Keratinocyte (primary cell): ENCODE data around the gene ELK3. TPM values are rescaled to one million over a fixed set of nuclear protein-coding genes. Genes with fewer than 3 reads are reported as not detected.

Source experiments
- DNase-seq: peaks from one replicate; pipeline ENCODE4 v3.0.0-alpha.2; 2011; ENCODE audit warnings: low read depth, missing footprints, low spot score
- FAIRE-seq: peaks from 2 replicates; lab custom pipeline; 2011; peaks lifted over from hg19 to GRCh38; lab: Jason Lieb, UNC
- H2AFZ ChIP-seq: 2 replicates; pipeline ENCODE4 v1.6.0; 2012; ENCODE audit warnings: low read length, control low read depth, inconsistent platforms; ENCODE audit not compliant: control insufficient read depth
- H3K27ac ChIP-seq: 2 replicates; pipeline ENCODE4 v1.5.1; 2011; ENCODE audit warnings: low read length; ENCODE audit not compliant: control insufficient read depth, insufficient read depth
- H3K27me3 ChIP-seq: 3 replicates; pipeline ENCODE4 v1.6.0; 2011; ENCODE audit warnings: low read length; ENCODE audit not compliant: control insufficient read depth, insufficient read depth; ENCODE audit errors: extremely low read depth
- H3K36me3 ChIP-seq, 2 experiments: 2 replicates in 1 of 2; 3 replicates in 1 of 2; pipeline ENCODE4 v1.5.1; 2011; ENCODE audit warnings: low read length in 2 of 2, mild to moderate bottlenecking in 1 of 2; ENCODE audit not compliant: control insufficient read depth in 2 of 2, insufficient read depth in 2 of 2; ENCODE audit errors: extremely low read depth in 1 of 2
- H3K4me1 ChIP-seq: 3 replicates; pipeline ENCODE4 v1.5.1; 2011; ENCODE audit warnings: low read length; ENCODE audit not compliant: control insufficient read depth, insufficient read depth; ENCODE audit errors: extremely low read depth
- H3K4me2 ChIP-seq: 3 replicates; pipeline ENCODE4 v1.6.0; 2011; ENCODE audit warnings: low read depth, low read length; ENCODE audit not compliant: control insufficient read depth, insufficient read depth; ENCODE audit errors: extremely low read depth
- H3K4me3 ChIP-seq, 3 experiments: fragments of 200-600 bp in 1 of 3; sonication (generic) in 1 of 3; 2 replicates in 2 of 3; 3 replicates in 1 of 3; pipeline ENCODE4 v1.5.1; 2011 to 2016; ENCODE audit warnings: low read length in 3 of 3, mild to moderate bottlenecking in 3 of 3, control low read depth in 2 of 3, inconsistent platforms in 1 of 3, low read depth in 1 of 3, mixed read lengths in 1 of 3, mixed run types in 1 of 3, moderate library complexity in 1 of 3; ENCODE audit not compliant: control insufficient read depth in 2 of 3, insufficient read depth in 2 of 3; ENCODE audit errors: extremely low read depth in 1 of 3
- H3K79me2 ChIP-seq: 2 replicates; pipeline ENCODE4 v1.6.0; 2012; ENCODE audit warnings: low read length; ENCODE audit not compliant: control insufficient read depth, insufficient read depth
- H3K9ac ChIP-seq: 3 replicates; pipeline ENCODE4 v1.6.0; 2011; ENCODE audit warnings: low read length; ENCODE audit not compliant: control insufficient read depth, insufficient read depth; ENCODE audit errors: extremely low read depth
- H3K9me1 ChIP-seq: 3 replicates; pipeline ENCODE4 v1.6.0; 2011; ENCODE audit warnings: low read length; ENCODE audit not compliant: control insufficient read depth, insufficient read depth; ENCODE audit errors: extremely low read depth
- H3K9me3 ChIP-seq: 2 replicates; pipeline ENCODE4 v1.5.1; 2012; ENCODE audit warnings: low read depth, low read length; ENCODE audit not compliant: control insufficient read depth
- H4K20me1 ChIP-seq: 3 replicates; pipeline ENCODE4 v1.6.0; 2011; ENCODE audit warnings: low read length; ENCODE audit not compliant: control insufficient read depth, insufficient read depth; ENCODE audit errors: extremely low read depth
- EZH2 ChIP-seq: IDR thresholded peaks from one replicate; pipeline ENCODE4 v1.6.1; 2012; ENCODE audit warnings: inconsistent platforms, mild to moderate bottlenecking, low read length, moderate library complexity
- dilution Hi-C: fragments of 300-500 bp; cut with MboI; formaldehyde crosslinking; loops from one replicate; pipeline ENCODE4 v1.7.0; 2020; ENCODE audit warnings: low sequenced_read_pairs; ENCODE audit not compliant: extremely low pct_ligation_motif_present
- polyA plus RNA-seq, 5 experiments: library from polyadenylated mRNA; depleted of rRNA in 3 of 5; stranded (reverse) in 3 of 5; stranded (forward) in 1 of 5; unstranded in 1 of 5; fragments of >200 nt; gene quantifications; 1 replicate in 1 of 5; 2 replicates in 3 of 5; 3 replicates in 1 of 5; pipeline versions ENCODE4 v1.2.1 to v1.2.3, GENCODE V29; 2011 to 2012; ENCODE audit warnings: missing spikeins in 2 of 5, low read depth in 1 of 5, low replicate concordance in 1 of 5
- TF ChIP-seq, protein P1 (sequence below), 3 experiments: IDR thresholded peaks in 1 of 3; conservative IDR thresholded peaks in 1 of 3; optimal IDR thresholded peaks in 1 of 3; 2 replicates in 2 of 3; 3 replicates in 1 of 3; pipeline versions ENCODE3 to v1.5.1; 2011; ENCODE audit warnings: low read length in 3 of 3, mild to moderate bottlenecking in 3 of 3, moderate library complexity in 2 of 3, control low read depth in 1 of 3, inconsistent platforms in 1 of 3; ENCODE audit not compliant: insufficient read depth in 2 of 3; ENCODE audit errors: extremely low read depth in 1 of 3

The ELK3 gene
- polyA plus RNA-seq, 1 donor (not counting 4 experiments of a cell fraction or from before 2014, with no cell fraction given), result 28.2 TPM

DNA sequence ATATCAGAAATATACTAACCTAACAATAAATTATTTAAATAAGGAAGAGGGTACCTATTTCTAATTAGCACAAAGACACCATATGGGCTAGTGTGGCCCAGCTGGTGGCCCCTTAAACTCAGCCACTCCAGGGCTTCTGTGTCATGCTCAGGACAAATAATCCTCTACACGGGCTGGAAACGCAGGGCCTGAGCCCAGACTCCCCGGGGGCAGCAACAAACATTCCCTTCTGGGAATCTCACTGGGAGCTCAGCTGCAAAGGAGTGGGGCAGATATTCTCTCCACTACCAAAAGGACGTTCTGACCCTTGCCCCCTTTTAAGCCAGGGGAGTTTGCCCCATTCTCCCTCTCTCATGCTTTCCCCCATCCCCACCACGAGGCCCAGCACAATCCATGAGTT, 43.7 kb upstream of the ELK3 start:
- H3K27me3 ChIP-seq, result no peaks in the 10 kb centered on the region
- no peaks in the 10 kb centered on the region for H3K79me2 ChIP-seq
- FAIRE-seq (no peak), DNase-seq (no peak)
- H3K4me1 ChIP-seq, result no peaks in the 10 kb centered on the region
- H3K36me3 ChIP-seq, result no peaks in the 10 kb centered on the region
- H3K27ac ChIP-seq, result no peak overlapping the region
- no peak overlapping the region for H2AFZ ChIP-seq
- H3K4me3 ChIP-seq, result no peak overlapping the region
- H3K4me2 ChIP-seq, result no peak overlapping the region
- H4K20me1 ChIP-seq, result no peaks in the 10 kb centered on the region
- no peak for TF ChIP-seq EZH2
- TF ChIP-seq, protein P1, sequence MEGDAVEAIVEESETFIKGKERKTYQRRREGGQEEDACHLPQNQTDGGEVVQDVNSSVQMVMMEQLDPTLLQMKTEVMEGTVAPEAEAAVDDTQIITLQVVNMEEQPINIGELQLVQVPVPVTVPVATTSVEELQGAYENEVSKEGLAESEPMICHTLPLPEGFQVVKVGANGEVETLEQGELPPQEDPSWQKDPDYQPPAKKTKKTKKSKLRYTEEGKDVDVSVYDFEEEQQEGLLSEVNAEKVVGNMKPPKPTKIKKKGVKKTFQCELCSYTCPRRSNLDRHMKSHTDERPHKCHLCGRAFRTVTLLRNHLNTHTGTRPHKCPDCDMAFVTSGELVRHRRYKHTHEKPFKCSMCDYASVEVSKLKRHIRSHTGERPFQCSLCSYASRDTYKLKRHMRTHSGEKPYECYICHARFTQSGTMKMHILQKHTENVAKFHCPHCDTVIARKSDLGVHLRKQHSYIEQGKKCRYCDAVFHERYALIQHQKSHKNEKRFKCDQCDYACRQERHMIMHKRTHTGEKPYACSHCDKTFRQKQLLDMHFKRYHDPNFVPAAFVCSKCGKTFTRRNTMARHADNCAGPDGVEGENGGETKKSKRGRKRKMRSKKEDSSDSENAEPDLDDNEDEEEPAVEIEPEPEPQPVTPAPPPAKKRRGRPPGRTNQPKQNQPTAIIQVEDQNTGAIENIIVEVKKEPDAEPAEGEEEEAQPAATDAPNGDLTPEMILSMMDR (optimal IDR thresholded peaks at IDR 0.05 in 1 of 3, IDR thresholded peaks at IDR 0.05 in 1 of 3, conservative IDR thresholded peaks at IDR 0.05 in 1 of 3; ENCODE audit: extremely low read depth in 1 of 3, insufficient read depth in 2 of 3, low read length in 3 of 3), result no peak
- H3K9me1 ChIP-seq, result no peaks in the 10 kb centered on the region
- no peak overlapping the region for H3K9ac ChIP-seq
- H3K9me3 ChIP-seq, result no peaks in the 10 kb centered on the region
- dilution Hi-C loops, result no loop called here

DNA sequence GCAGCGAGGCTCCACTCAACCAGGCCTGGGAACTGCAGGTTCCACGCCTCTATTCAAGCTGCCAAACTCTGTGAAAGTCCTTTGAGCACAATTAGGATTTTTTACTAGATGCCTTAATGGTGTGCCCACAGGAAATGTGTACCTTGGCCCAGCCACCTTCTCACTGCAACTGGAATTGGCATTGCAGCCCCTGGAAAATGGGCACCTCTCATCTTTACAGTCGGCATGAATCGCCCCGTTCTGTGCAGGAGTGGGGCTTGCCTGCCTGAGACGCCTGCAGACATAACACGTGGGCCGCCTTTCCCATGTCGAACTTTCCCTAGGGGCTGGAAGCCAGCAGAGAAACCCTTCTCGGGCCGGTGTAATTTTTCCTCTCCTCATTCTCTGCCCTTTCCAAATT, 42.0 kb upstream of the ELK3 start:
- dilution Hi-C loops, result no loop called here
- H3K4me2 ChIP-seq, result no peak overlapping the region
- no peak for TF ChIP-seq EZH2
- TF ChIP-seq, protein P1 (optimal IDR thresholded peaks at IDR 0.05 in 1 of 3, IDR thresholded peaks at IDR 0.05 in 1 of 3, conservative IDR thresholded peaks at IDR 0.05 in 1 of 3; ENCODE audit: extremely low read depth in 1 of 3, insufficient read depth in 2 of 3, low read length in 3 of 3), result no peak
- H3K9ac ChIP-seq, result no peak overlapping the region
- H3K27ac ChIP-seq, result no peak overlapping the region
- no peaks in the 10 kb centered on the region for H3K9me1 ChIP-seq
- no peak for DNase-seq
- no peaks in the 10 kb centered on the region for H3K4me1 ChIP-seq
- H2AFZ ChIP-seq, result no peak overlapping the region
- H3K36me3 ChIP-seq, result no peaks in the 10 kb centered on the region
- no peaks in the 10 kb centered on the region for H3K9me3 ChIP-seq
- H4K20me1 ChIP-seq, result no peaks in the 10 kb centered on the region
- H3K4me3 ChIP-seq, result no peak overlapping the region
- H3K27me3 ChIP-seq, result no peaks in the 10 kb centered on the region
- no peaks in the 10 kb centered on the region for H3K79me2 ChIP-seq
- no peak for FAIRE-seq
